Fibroblast of skin of left quadriceps (primary cell): ENCODE results near the gene KIF26B.

Experiments used
- DNase-seq, 2 experiments: peaks; one replicate each; pipeline ENCODE4 v3.0.0-alpha.2; 2013; ENCODE audit warnings: low read depth in 2 of 2

The KIF26B gene

GRCh38 chr1:245742896-245743295 lies 588.1 kb downstream of the KIF26B start:
- peak; percentile 66 for DNase-seq

GRCh38 chr1:245748240-245748639 lies 593.5 kb downstream of the KIF26B start:
- DNase-seq: no peak

- DNase-seq: no peak
These were observed 593.9 kb downstream of the KIF26B start for GRCh38 chr1:245748646-245749045.

- no peak for DNase-seq
These were observed 594.3 kb downstream of the KIF26B start for GRCh38 chr1:245749053-245749452.

GRCh38 chr1:245750261-245750660 lies 595.5 kb downstream of the KIF26B start:
- DNase-seq: no peak

GRCh38 chr1:245751116-245751515 lies 596.3 kb downstream of the KIF26B start:
- DNase-seq: peak; percentile 83 to 85

GRCh38 chr1:245751726-245752470 lies 597.1 kb downstream of the KIF26B start:
- DNase-seq: peak; percentile 81 to 84

- no peak for DNase-seq
These were observed 597.8 kb downstream of the KIF26B start for GRCh38 chr1:245752561-245752960.

- DNase-seq: no peak
These were observed 599.0 kb downstream of the KIF26B start for GRCh38 chr1:245753807-245754206.

- no peak for DNase-seq
These were observed 599.7 kb downstream of the KIF26B start for GRCh38 chr1:245754463-245754961.
